ENCODE results near the gene OR9A4.
A peak's percentile ranks its signal among the peaks of the same experiment; 100 is the strongest.

The OR9A4 gene

GRCh38 chr7:141949451-141949850, 33.3 kb downstream of the OR9A4 start:
- DNase-seq, result no peak

GRCh38 chr7:141949911-141950310, 33.7 kb downstream of the OR9A4 start:
- DNase-seq, result no peak

- DNase-seq, result peak in 1 of 2 experiments; percentile 21
Measured at GRCh38 chr7:141950806-141951205, 34.6 kb downstream of the OR9A4 start.

GRCh38 chr7:141952461-141952860, 36.3 kb downstream of the OR9A4 start:
- no peak for DNase-seq

GRCh38 chr7:141954334-141954733, 38.1 kb downstream of the OR9A4 start:
- DNase-seq, result no peak

- DNase-seq, result peak; percentile 96 to 97
Measured at GRCh38 chr7:141956084-141956483, 39.9 kb downstream of the OR9A4 start.

GRCh38 chr7:141960687-141961422, 44.7 kb downstream of the OR9A4 start:
- DNase-seq, result peak; percentile 84
